SH-SY5Y (cell line): ENCODE results near the gene EIF3M.

Source experiments
- GATA2 ChIP-seq: IDR thresholded peaks from 2 replicates; pipeline ENCODE4 v1.6.1; 2011; ENCODE audit warnings: mild to moderate bottlenecking, low read depth, low read length
- GATA3 ChIP-seq: IDR thresholded peaks from 2 replicates; pipeline ENCODE4 v1.6.1; 2011; ENCODE audit warnings: low read depth, mild to moderate bottlenecking, low read length, moderate library complexity

- TF ChIP-seq GATA3 = no peak
- TF ChIP-seq GATA2 = no peak
Observed at GRCh38 chr11:32550207-32550606, 33.4 kb upstream of the EIF3M start.
